Fibroblast of skin of scalp (primary cell): ENCODE measurements around the gene VLDLR. TPM values are rescaled to one million over a fixed set of nuclear protein-coding genes. Genes with fewer than 3 reads are reported as not detected.

Experiments
- DNase-seq: peaks from one replicate; pipeline ENCODE4 v3.0.0-alpha.2; 2013
- polyA plus RNA-seq, 2 experiments: library from polyadenylated mRNA; unstranded; fragments of 120-200 nt; gene quantifications; one replicate each; pipeline ENCODE4 v1.2.1, GENCODE V29; 2013; ENCODE audit not compliant: insufficient read length in 2 of 2

VLDLR gene
- polyA plus RNA-seq (2013, experiment 1 of 2; ENCODE audit: insufficient read length), result 49.2 TPM
- polyA plus RNA-seq (2013, experiment 2 of 2; ENCODE audit: insufficient read length), result 52.6 TPM

DNA sequence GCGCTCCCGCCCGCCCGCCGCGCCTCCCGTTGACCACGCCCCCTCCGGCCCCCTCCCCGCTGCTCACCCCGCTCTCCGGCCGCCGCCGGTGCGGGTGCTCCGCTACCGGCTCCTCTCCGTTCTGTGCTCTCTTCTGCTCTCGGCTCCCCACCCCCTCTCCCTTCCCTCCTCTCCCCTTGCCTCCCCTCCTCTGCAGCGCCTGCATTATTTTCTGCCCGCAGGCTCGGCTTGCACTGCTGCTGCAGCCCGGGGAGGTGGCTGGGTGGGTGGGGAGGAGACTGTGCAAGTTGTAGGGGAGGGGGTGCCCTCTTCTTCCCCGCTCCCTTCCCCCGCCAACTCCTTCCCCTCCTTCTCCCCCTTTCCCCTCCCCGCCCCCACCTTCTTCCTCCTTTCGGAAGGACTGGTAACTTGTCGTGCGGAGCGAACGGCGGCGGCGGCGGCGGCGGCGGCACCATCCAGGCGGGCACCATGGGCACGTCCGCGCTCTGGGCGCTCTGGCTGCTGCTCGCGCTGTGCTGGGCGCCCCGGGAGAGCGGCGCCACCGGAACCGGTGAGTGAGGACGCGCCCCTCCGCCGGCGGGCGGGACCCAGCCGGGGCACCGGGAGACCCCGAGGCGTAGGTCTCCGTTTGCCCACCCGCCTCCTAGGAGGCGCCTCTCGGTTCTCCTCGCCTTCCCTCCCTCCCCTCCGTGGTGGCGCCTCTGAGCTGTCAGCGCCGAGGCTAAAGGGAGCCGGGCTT is at the start of gene VLDLR:
TSS of gene VLDLR (plus strand) at position 66 of the 739 bp plus-strand sequence. CDS start at position 469, 403 bp downstream.
- peak; percentile 68 for DNase-seq

DNA sequence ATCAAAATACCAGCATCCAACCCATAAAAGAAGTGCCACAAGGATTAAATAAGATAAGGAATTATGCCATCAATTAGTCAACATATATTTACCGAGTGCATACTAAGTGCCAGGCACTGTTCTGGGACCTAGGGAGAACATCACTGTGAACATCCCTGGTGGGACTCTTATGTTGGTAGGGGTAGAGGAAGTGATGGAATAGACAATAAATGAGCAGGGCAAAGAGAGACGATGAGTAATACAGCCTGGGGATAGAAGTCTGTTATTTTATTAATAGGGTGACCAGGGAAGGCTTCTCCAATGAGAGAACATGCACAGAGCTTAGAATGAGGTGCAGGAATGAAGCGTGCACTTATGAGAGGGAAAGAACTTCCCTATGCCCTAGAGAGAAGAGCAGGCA is 47.4 kb upstream of the VLDLR start:
- DNase-seq, result peak; percentile 13

DNA sequence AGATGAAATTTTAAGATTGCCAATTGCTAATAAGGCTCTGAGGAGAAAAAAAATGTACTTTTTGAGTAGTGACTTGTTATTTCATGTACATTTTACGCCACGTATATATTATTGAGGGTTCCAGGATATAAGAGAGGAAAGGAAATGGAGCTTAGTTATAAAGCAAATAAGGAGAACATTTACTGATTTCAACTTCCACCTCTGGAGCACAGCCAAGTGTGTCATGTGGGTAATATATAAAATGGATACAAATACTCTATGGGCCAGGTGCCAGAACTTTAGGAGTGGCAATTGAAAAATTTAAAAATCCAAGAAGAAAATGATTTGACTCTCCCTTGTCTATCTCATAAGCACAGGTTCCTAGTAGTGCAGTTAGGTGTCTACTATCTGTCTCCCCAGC is 45.0 kb upstream of the VLDLR start:
- DNase-seq, result no peak

DNA sequence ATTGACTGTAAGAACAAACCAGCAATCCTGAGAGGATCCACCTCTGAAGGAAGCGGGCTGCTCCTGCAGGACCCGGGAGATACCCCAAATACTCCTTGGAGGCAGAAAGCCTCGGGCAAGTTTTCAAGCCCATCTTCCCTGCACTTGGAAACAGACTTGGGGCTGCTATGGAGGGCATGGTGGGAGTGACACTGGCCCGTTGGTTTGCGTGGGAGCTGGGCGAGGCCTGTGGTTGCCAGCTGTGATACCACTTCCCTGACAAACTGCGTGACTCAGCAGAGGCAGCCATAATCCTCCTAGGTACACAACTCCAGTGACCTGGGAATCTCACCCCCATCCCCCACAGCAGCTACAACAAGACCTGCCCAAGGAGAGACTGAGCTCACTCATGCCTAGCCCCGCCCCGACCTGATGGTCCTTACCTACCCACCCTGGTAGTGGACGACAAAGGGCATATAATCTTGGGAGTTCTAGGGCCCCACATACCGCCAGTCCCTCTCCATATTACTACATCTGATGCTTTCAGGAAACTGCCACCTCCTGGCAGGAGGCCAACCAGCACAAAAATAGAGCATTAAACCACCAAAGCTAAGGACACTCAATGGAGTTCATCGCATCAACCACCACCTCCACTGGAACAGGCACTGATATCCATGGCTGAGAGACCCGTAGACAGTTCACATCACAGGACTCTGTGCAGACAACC is 38.1 kb upstream of the VLDLR start:
- no peak for DNase-seq

DNA sequence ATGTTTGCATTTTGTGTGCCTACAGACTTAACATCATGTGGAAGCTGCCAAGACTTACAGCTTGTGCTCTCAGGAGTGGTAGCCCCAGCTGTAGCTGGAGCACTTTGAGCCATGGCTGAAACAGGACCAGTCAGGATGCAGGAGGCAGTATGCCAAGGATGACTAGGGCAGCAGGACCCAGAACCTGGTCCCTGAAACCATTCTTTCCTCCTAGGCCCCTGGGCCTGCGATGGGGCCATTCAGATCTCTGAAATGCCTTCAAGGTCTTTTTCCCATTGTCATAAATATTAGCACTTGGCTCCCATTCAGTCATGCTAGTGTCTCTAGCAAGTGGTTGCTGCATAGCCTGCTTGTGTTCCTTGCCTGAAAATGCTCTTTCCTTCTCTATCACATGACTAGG is 29.6 kb upstream of the VLDLR start:
- no peak for DNase-seq

DNA sequence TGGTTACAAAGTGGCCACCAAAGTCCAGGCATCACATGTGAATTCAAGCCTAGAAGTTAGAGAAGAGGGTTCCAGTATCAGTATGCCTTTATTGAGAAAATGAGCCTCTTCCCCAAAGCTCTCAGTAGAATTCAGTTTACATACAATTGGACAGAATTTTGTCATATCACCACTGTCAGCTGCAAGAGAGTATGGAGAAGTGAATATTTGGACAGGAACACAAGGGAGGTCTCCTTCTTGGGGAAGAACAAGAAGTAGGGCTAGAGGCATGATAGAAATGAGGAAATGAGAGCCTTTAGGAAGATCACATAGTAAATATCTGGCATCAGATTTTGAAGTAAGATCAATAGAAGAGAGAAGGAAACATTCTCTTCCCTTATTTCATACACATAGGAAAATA is 27.8 kb upstream of the VLDLR start:
- no peak for DNase-seq

DNA sequence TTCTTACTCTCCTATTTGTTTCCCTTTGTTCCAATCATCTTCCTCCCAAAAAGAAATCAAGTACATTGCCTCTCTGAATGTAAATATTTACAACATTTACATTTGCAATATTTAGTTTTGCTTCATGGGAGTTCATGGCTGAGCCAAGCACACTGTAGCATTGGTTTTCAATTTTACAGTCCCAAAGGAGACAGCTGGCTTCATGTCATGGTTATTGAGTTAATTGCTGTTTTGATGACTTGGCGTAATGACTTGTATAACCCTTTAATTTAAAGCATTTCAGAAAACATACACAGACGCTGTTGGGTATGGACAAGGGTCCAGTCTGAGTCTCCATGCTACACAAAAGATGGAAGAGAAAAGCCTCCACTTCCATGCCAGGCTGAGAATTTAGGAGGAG is 25.6 kb upstream of the VLDLR start:
- DNase-seq, result no peak

DNA sequence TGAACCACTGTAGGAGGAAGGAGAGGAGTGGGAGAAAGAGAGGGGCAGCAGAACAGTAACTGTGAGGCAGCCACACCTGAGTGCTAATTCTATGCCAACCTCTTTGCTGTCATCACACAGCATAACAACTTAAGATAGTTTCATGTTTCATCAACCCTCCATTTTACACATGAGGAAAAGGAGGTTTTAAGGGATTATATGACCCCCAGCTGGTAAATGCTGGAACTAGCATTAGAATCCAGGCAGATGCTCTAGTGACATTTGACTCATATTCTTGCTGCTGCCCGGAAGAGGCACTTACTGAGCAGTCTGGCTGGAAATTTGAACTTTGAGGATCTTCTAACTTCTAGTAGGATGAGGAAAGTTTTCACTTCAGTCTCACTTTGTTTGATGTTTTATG is 24.1 kb upstream of the VLDLR start:
- DNase-seq, result peak; percentile 32

DNA sequence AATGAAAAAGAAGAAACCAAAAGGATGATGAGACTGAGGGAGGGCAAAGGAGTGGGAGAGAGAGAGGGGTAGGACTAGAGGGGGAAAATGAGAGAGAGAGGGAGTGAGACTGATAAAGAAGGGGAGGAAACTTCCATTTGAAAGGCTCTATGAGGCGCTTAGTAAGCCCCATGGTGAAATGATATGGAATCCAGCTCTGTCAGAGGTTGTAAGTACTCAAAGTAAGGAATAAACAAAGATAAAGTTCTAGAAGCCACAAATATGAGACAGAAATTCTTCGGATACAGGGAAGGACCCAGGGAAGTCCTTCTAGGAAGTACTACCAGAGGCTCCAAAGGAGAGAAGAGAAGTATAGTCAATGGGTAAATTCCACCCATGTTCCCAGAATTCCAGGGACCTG is 21.7 kb upstream of the VLDLR start:
- peak; percentile 12 for DNase-seq

DNA sequence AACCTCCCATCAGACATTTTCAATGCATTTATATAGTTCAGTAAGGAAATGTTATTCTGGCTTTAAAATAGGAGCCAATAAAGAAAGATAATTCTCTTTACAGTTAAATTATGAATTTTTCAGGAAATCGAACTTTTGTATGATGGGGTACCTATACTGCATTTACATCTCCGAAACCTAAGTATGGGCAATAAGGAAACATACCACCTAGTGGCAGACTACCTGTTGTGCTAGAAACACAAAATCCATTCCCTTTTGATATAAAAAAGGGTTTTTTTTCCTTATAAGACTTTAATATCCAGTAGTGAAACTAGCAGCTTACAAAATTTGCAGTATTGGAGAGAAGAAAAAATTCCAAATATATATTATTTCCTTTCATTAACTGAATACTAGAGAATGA is 21.3 kb upstream of the VLDLR start:
- no peak for DNase-seq

DNA sequence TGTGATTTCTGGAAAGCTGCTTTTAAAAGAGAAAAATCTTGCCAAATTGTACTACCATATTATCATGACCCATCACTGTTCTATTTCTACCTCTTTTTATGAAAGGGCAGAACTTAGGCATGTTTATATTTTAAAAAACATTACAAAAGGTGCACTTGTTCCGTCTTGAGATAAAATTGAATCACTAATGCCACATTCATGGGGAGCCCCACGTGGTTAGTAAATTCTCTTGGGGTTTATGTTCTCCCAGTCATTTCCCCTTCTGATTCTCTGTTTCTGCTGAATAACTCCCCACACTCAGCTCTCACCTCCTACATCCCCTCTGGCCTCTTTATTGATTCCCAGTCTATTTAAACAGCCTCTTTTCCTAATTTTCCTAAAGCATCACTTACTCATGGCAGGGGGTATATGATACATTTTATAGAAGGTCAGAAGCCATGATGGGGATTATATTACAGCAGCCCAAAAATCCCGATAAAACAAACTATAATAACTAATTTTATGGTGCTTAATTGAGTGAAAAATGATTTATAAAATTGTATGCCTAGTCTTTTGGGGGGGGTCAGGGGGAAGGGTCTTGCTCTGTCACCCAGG is 19.7 kb upstream of the VLDLR start:
- no peak for DNase-seq

DNA sequence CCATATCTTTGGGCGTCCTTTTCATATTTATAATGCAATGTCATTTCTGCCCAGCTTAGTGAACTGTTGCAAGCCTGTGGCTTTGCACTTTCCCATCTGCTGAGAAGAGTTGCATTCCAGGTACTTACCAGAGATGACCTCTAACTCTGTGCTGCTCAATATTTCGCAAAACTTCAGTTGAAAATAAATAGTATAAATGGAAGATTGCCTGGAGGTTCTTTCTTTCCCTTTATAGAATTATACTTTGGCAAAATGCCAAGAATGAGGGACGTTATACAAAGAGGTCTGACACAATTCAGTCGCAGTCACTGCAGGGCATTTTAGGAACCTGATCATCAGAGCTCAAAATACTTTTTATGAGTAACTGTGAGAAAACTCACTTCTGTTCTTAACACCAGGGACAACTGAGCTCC is 18.9 kb upstream of the VLDLR start:
- DNase-seq, result peak; percentile 23

DNA sequence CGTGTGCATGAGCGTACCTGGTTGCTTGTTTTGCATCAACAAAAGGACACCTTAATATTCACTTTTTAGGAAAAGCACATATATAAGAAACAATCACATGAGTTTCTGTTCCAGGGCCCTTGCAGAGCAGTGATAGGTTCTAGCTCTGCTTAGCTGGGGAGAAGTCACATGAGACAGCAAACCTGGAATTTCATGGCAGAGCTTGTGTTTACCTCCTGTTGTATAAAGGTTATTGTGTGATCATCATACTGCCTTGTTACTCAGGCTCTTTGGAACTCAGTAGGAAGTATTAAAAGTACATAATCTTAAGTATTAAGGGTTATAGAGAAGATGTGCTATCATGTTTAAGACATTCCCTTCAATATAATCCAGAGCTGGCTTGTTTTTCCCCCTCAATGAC is 18.0 kb upstream of the VLDLR start:
- DNase-seq, result no peak

DNA sequence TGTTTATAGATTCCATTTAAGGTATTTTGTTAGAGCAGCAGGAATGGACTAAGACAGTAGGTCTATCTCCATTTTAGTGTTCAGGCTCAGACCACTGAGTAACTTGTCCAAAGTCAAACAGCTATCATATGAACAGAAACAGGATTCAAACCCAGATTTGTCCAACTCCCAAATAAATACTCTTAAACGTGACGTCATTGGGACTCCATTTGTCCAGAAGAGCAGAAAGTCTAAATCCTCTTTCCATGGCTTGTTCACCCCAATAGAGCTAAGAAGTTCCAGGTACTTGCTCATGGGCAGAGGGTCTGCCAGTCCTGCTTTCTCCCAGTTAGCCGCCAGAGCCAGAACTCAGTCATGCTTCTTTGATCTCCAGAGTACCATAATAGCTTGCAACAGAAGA is 16.3 kb upstream of the VLDLR start:
- DNase-seq, result no peak

DNA sequence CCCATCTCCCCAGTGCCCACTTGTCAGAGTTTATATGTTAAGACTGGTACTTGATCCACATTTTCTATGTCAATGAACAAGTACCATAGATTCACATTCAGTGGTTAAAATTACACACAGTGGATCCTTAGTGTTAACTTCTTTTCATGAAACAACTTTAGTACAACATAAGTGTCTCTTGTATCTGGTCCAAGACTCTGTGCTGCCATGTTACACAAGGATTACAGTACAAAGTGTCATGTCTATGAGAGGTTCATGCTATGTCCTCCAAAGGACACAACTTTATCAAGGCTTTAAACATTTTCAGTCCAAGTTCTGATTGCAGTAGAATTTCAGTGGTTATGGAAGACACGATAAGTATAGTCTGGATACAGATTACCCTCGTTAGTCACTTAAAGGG is 13.3 kb upstream of the VLDLR start:
- no peak for DNase-seq

DNA sequence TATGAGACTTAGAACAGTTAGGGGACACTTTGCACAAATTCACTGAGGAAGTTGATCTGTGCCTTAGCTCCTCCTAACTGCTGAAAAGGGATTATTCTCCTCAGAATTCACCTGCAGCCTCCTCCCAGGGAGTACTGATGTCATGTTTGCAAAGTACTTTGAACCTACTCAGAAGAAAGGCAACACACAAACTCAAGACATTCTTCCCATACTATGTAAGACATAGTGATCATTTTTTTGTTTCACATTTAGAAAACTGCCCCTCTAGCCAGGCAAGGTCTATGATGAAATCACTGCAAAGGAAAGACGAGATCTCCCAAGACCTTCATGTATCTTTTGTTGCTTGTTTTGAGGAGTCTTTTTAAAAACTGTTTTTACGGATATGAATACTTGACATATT is 10.6 kb upstream of the VLDLR start:
- peak; percentile 51 for DNase-seq

DNA sequence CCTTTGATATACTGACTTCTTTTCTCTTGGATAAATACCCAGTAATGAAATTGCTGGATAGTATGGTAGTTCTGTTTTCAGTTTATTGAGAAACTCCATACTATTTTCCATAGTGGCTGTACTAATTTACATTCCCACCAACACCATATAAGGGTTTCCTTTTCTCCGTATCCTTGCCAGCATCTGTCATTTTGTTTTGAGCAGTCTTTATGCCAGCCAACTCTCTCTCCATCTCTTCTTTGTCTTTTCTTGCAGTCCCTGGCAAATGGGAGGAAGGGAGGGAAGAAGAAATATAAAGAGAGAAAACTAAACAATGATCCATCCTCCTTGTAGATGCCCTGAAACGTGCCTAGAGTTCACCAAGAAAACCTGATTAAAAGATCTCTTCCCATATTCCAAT is 9.6 kb upstream of the VLDLR start:
- no peak for DNase-seq

DNA sequence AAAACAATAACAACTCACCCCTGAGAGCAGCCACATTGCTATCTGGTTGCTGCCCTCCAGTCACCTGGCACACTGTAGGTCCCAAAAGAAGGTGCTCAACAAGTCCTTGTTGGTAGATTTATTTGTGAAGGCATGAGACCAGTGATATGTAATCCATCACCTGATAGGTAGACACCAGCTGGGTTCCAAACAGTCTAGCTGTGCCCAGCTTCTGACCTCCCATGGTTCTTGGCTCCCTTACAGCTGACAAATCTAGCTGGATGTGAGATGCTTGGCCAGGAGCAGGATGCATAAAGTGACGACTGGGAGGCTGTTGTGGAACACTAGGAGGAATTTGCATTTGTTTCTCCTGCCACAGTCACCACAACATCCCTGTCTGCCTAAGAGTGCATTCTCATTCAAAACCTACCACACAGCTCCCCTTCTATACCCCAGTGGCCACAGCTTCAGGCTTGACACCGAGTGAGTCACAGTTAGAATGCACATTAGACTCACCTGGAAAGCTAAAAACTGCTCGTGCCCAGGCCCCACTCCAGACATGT is 7.8 kb upstream of the VLDLR start:
- DNase-seq, result no peak

DNA sequence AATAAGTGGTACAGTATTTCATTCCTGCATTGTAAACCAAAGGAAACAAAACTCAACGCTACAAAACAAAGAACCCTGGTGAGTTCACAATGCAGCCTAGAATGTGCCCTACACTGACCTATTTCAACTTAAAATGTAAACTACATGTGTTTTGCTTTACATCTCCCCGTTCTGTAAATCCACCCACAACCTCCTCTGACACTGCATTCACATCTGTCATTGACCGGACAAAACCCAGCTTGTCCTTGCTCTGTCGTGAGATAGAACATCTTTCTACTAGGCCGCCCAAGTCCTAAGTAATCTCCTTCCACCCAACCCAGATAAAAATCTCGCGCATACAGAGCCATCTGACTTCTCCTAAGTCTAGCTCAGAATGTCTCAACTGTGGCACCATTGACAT is 6.1 kb upstream of the VLDLR start:
- DNase-seq, result no peak

DNA sequence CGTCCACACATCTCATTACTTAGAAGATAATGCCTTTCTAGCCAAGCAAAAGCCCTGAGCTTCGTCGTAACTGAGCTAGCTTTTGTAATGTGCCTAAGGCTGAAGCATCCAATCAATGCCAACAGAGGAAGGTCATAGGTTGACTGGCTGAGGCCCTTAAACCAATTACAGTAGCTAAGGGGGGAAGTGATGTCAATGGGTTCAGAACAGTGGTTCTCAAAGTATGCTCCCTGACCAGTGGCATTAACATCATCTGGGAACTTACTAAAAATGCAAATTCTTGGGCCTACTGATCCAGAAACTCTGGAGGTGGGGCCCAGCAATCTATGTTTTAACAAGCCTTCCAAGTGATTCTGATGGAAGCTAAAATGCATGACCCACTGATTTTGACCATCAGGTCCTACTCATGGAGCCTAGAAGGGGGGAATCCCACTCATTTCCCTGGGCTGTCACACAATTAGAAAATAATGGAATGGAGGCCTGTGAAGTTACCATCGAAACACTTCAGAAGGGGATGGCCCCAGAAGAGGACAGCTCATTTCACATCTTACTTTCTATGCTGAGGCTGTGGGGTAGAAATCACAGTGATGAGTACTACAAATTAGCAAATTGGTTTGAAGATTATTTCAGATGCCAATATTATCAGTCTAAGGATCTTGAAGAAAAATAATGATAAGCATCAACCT is 4.8 kb upstream of the VLDLR start:
- DNase-seq, result no peak

DNA sequence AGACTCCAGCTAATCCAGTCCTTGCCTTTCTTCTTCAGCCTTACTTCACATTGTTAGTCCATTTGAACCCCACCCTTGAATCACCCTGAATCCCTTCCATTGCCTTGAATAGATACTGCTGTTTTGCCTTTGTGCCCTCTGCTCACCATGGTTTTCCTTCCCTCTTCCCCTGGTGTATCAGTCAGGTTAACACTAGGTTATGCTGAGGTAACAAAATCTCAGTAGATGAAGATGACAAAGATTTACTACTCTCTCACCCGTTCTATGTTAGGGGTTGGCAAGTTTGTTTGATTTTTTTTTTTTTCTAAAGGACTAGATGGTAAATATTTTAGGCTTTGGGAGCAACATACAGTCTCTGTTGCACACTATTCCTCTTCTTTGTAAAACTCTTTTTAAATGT is 3.3 kb upstream of the VLDLR start:
- DNase-seq, result no peak

DNA sequence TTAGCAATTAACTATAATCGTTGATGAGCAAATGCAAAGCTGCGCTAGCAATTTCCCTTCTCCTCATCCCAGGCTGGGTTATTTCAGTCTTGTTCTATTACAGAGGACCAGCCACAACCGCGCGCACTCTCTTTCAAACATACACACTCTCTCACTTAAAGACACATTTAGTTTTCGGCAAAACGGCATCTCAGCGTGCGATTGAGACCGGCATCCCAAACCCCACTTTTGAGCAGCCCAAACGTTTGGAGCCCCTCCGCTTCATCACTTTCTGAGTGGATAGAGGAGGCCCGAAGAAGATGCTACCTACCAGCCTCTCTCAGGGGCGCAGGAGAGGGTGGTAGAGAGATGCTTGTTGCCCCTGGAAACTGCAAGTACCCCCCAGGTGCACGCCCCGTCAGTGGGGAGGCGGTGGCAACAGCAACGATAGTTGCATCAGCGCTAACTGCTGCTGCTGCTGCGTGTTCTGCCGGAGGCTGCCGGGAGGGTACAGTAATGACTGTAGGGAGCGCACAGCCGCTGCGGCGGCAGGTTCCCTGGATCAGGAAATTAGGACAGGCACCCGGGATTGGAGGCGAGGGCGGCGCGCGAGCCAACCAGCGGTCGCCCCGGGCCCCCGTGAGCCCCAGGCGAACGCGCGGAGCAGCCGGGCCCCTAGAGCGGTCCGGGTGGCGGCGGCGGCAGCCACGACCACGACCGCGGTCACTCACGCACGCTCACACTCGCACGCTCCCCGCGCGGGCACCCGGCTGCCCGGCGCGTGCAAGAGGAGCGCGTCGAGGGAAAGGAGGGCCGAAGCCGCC is 467 bp upstream of the VLDLR start:
- peak; percentile 93 for DNase-seq
